K562 (cell line): ENCODE measurements around the gene SENP7. TPM values are rescaled to one million over a fixed set of nuclear protein-coding genes. Genes with fewer than 3 reads are reported as not detected.

Experiments
- ARID3B ChIP-seq: fragments of 250-450 bp; sonication (Bioruptor Pico); IDR thresholded peaks from 2 replicates; pipeline ENCODE4 v1.4.0; 2020; ENCODE audit warnings: borderline replicate concordance
- C11orf30 ChIP-seq: fragments of 450-650 bp; IDR thresholded peaks from 2 replicates; pipeline ENCODE4 v1.6.1; 2016; ENCODE audit warnings: low read depth, mild to moderate bottlenecking
- CBX2 ChIP-seq: fragments of 200-600 bp; sonication (generic); IDR thresholded peaks from one replicate; pipeline ENCODE4 v1.6.1; 2012; ENCODE audit warnings: mild to moderate bottlenecking, low read length, inconsistent platforms; ENCODE audit not compliant: insufficient read depth, poor library complexity, severe bottlenecking
- CBX3 ChIP-seq, 2 experiments: IDR thresholded peaks; 1 replicate in 1 of 2; 2 replicates in 1 of 2; pipeline ENCODE4 v1.6.1; 2012; ENCODE audit warnings: inconsistent platforms in 2 of 2, low read length in 2 of 2, borderline replicate concordance in 1 of 2, control low read depth in 1 of 2
- DNMT1 ChIP-seq: fragments of 450-650 bp; IDR thresholded peaks from 2 replicates; pipeline ENCODE4 v1.6.1; 2016; ENCODE audit warnings: antibody characterized with exemption, mild to moderate bottlenecking
- EHMT2 ChIP-seq: fragments of 450-650 bp; IDR thresholded peaks from 2 replicates; pipeline ENCODE4 v1.6.1; 2018; ENCODE audit warnings: antibody characterized with exemption
- GTF2E2 ChIP-seq: fragments of 200-800 bp; sonication (Bioruptor generic); IDR thresholded peaks from 2 replicates; pipeline ENCODE4 v1.6.1; 2016; ENCODE audit warnings: missing genetic modification characterization, missing compliant biosample characterization
- GTF2F1 ChIP-seq: IDR thresholded peaks from 2 replicates; pipeline ENCODE4 v1.6.1; 2011; ENCODE audit warnings: low read depth, low read length, improper control_type of control experiment
- HES1 ChIP-seq: fragments of 450-650 bp; IDR thresholded peaks from 2 replicates; pipeline ENCODE4 v1.6.1; 2016; ENCODE audit warnings: low read depth, mild to moderate bottlenecking, moderate library complexity
- HNRNPLL ChIP-seq: fragments of 200-400 bp; formaldehyde crosslinking; IDR thresholded peaks from 2 replicates; pipeline ENCODE4 v1.6.1; 2017; ENCODE audit warnings: low read length, low read depth, mild to moderate bottlenecking; ENCODE audit not compliant: poor library complexity, severe bottlenecking
- L3MBTL2 ChIP-seq: fragments of 450-650 bp; IDR thresholded peaks from 2 replicates; pipeline ENCODE4 v1.6.1; 2016; ENCODE audit warnings: mild to moderate bottlenecking, moderate library complexity
- LCOR ChIP-seq: sonication (generic); formaldehyde crosslinking; IDR thresholded peaks from 2 replicates; pipeline ENCODE4 v1.8.0; 2022; ENCODE audit warnings: mild to moderate bottlenecking, missing genetic modification reagents
- MBD2 ChIP-seq: sonication (generic); IDR thresholded peaks from 2 replicates; pipeline ENCODE4 v1.6.1; 2016; ENCODE audit warnings: low read depth, borderline replicate concordance
- MYNN ChIP-seq, 2 experiments: sonication (generic); formaldehyde crosslinking in 1 of 2; IDR thresholded peaks; 2 replicates each; pipeline versions ENCODE4 v1.5.0 to v1.6.1; 2016 to 2020; ENCODE audit warnings: antibody characterized with exemption in 1 of 2, missing genetic modification reagents in 1 of 2
- NR2C1 ChIP-seq, 2 experiments: fragments of 450-650 bp; IDR thresholded peaks; 2 replicates each; pipeline ENCODE4 v1.6.1; 2017; ENCODE audit warnings: mild to moderate bottlenecking in 2 of 2, antibody characterized with exemption in 1 of 2, inconsistent platforms in 1 of 2, missing compliant biosample characterization in 1 of 2, missing genetic modification characterization in 1 of 2
- PHF20 ChIP-seq: fragments of 450-650 bp; IDR thresholded peaks from 2 replicates; pipeline ENCODE4 v1.6.1; 2018; ENCODE audit not compliant: partially characterized antibody
- RCOR1 ChIP-seq, 2 experiments: IDR thresholded peaks; 2 replicates each; pipeline ENCODE4 v1.6.1; 2012; ENCODE audit warnings: low read depth in 2 of 2, low read length in 2 of 2, borderline replicate concordance in 1 of 2, improper control_type of control experiment in 1 of 2
- SIN3A ChIP-seq, 2 experiments: fragments of 150-350 bp in 1 of 2; IDR thresholded peaks; 2 replicates each; pipeline ENCODE4 v1.6.1; 2011 to 2016; ENCODE audit warnings: borderline replicate concordance in 2 of 2, low read depth in 2 of 2, low read length in 2 of 2, mild to moderate bottlenecking in 2 of 2, moderate library complexity in 2 of 2; ENCODE audit not compliant: control insufficient read depth in 1 of 2
- SOX6 ChIP-seq: fragments of 450-650 bp; IDR thresholded peaks from 2 replicates; pipeline ENCODE4 v1.6.1; 2014; ENCODE audit warnings: mild to moderate bottlenecking
- TRIM24 ChIP-seq, 2 experiments: fragments of 450-650 bp; IDR thresholded peaks; 2 replicates each; pipeline ENCODE4 v1.6.1; 2016
- ZNF507 ChIP-seq: conservative IDR thresholded peaks from 2 replicates; pipeline ENCODE4 v1.6.1; 2017; ENCODE audit warnings: missing genetic modification characterization, missing compliant biosample characterization
- polyA plus RNA-seq, 8 experiments: library from polyadenylated mRNA; depleted of rRNA in 4 of 8; stranded (reverse) in 5 of 8; unstranded in 3 of 8; fragments of >200 nt; fragmentation: Nextera tagmentation in 2 of 8; fragmentation: Illumina TruSeq in 1 of 8; extraction: Ambion mirVana in 2 of 8; extraction: Trizol in 1 of 8; gene quantifications; 2 replicates each; pipeline versions ENCODE4 v1.2.1 to v1.2.3, GENCODE V29; 2011 to 2014; ENCODE audit warnings: inconsistent platforms in 1 of 8, missing spikeins in 1 of 8
- total RNA-seq, 7 experiments: library from RNA; depleted of rRNA in 6 of 7; stranded (reverse); fragments of >200 nt in 6 of 7; fragmentation: Illumina TruSeq in 2 of 7; extraction: Trizol in 2 of 7; gene quantifications; 2 replicates each; pipeline versions ENCODE4 v1.2.1 to v1.2.3, GENCODE V29; 2011 to 2021; ENCODE audit warnings: low replicate concordance in 1 of 7

The SENP7 gene
- total and polyA plus RNA-seq, 9 of the 15 experiments (the other 6 are each of a cell fraction or from before 2014, with no cell fraction given), result 4.1 to 21.9 (median 10.7) TPM

GRCh38 chr3:101561630-101562328, 48.8 kb upstream of the SENP7 start, which contains the start of gene TRMT10C (continued):
- peak in 1 of 2 experiments; percentile 18; a peak in 1 of 4 replicates for TF ChIP-seq RCOR1 (IDR thresholded peaks at IDR 0.05; ENCODE audit: borderline replicate concordance in 1 of 2, low read depth in 2 of 2, low read length in 2 of 2)
- peak in 1 of 2 experiments; percentile 81; a peak in 2 of 3 replicates for TF ChIP-seq CBX3 (IDR thresholded peaks at IDR 0.05; ENCODE audit: borderline replicate concordance in 1 of 2, low read length in 2 of 2)
- TF ChIP-seq HES1, result no peak
- TF ChIP-seq SIN3A (IDR thresholded peaks at IDR 0.05; ENCODE audit: borderline replicate concordance in 2 of 2, control insufficient read depth in 1 of 2, low read depth in 2 of 2, low read length in 2 of 2), result peak in 1 of 2 experiments; percentile 81; a peak in 1 of 4 replicates
- TF ChIP-seq DNMT1, result no peak
- TF ChIP-seq SOX6, result peak; percentile 59
- no peak for TF ChIP-seq ZNF507 (tag)
- peak; percentile 94 for TF ChIP-seq C11orf30
- TF ChIP-seq L3MBTL2, result peak; percentile 88
- TF ChIP-seq MBD2, result peak; percentile 67; the same call in 1 of the 2 replicates
- TF ChIP-seq MYNN (IDR thresholded peaks at IDR 0.05), result no peak
- no peak for TF ChIP-seq MYNN (CRISPR knock-in tag; IDR thresholded peaks at IDR 0.05)
- TF ChIP-seq HNRNPLL, result peak; percentile 81
- no peak for TF ChIP-seq TRIM24 (IDR thresholded peaks at IDR 0.05)
- peak; percentile 59; the same call in 1 of the 2 replicates for TF ChIP-seq GTF2F1
- peak; percentile 83 for TF ChIP-seq EHMT2
- TF ChIP-seq GTF2E2 (tag), result peak; percentile 70
- no peak for TF ChIP-seq CBX2
- no peak for TF ChIP-seq NR2C1 (IDR thresholded peaks at IDR 0.05)
- peak; percentile 22; the same call in 1 of the 2 replicates for TF ChIP-seq NR2C1 (tag; IDR thresholded peaks at IDR 0.05)
- no peak for TF ChIP-seq LCOR (CRISPR knock-in tag)
- TF ChIP-seq PHF20, result peak; percentile 87
- TF ChIP-seq ARID3B (CRISPR knock-in tag), result no peak
